HepG2 (cell line): Measurements from ENCODE around the gene SEC24A. TPM values are rescaled to one million over a fixed set of nuclear protein-coding genes. Genes with fewer than 3 reads are reported as not detected.

Experiments
- BCL6 ChIP-seq: IDR thresholded peaks from 2 replicates; pipeline ENCODE4 v1.6.1; 2016; ENCODE audit warnings: missing genetic modification reagents, missing compliant biosample characterization
- GTF2F1 ChIP-seq: fragments of 150-350 bp; IDR thresholded peaks from 2 replicates; pipeline ENCODE4 v1.6.1; 2014; ENCODE audit warnings: low read length
- HCFC1 ChIP-seq: fragments of 150-350 bp; IDR thresholded peaks from 2 replicates; pipeline ENCODE4 v1.6.1; 2014; ENCODE audit warnings: low read depth, low read length
- HOXA5 ChIP-seq: sonication (generic); formaldehyde crosslinking; IDR thresholded peaks from 2 replicates; pipeline ENCODE4 v1.4.0; 2020; ENCODE audit warnings: missing genetic modification reagents
- LCORL ChIP-seq, 2 experiments: fragments of 450-650 bp in 1 of 2; sonication (generic) in 1 of 2; formaldehyde crosslinking in 1 of 2; IDR thresholded peaks; 2 replicates each; pipeline versions ENCODE4 v1.5.0 to v1.6.1; 2017 to 2020; ENCODE audit warnings: antibody characterized with exemption in 1 of 2, missing genetic modification reagents in 1 of 2
- RBM22 ChIP-seq: fragments of 200-400 bp; formaldehyde crosslinking; optimal IDR thresholded peaks from 2 replicates; pipeline ENCODE3; 2017; ENCODE audit warnings: mild to moderate bottlenecking, low read length, moderate library complexity
- SAFB2 ChIP-seq: sonication (generic); formaldehyde crosslinking; IDR thresholded peaks from 2 replicates; pipeline ENCODE4 v1.5.1; 2020; ENCODE audit warnings: missing genetic modification reagents, low read depth, mild to moderate bottlenecking, borderline replicate concordance
- SOX13 ChIP-seq, 3 experiments: fragments of 450-650 bp in 1 of 3; sonication (generic) in 1 of 3; formaldehyde crosslinking in 1 of 3; IDR thresholded peaks in 2 of 3; conservative IDR thresholded peaks in 1 of 3; 2 replicates each; pipeline versions ENCODE4 v1.5.0 to v1.6.1; 2016 to 2020; ENCODE audit warnings: antibody characterized with exemption in 1 of 3, mild to moderate bottlenecking in 1 of 3, missing compliant biosample characterization in 1 of 3, missing genetic modification reagents in 1 of 3, moderate library complexity in 1 of 3
- ZBTB20 ChIP-seq: sonication (generic); formaldehyde crosslinking; IDR thresholded peaks from 2 replicates; pipeline ENCODE4 v1.8.1; 2023; ENCODE audit warnings: missing genetic modification reagents, low read depth, mild to moderate bottlenecking, borderline replicate concordance
- ZNF235 ChIP-seq: sonication (generic); formaldehyde crosslinking; IDR thresholded peaks from 2 replicates; pipeline ENCODE4 v1.8.1; 2023; ENCODE audit warnings: mild to moderate bottlenecking, missing genetic modification reagents, borderline replicate concordance
- ZNF343 ChIP-seq: sonication (generic); formaldehyde crosslinking; IDR thresholded peaks from 2 replicates; pipeline ENCODE4 v1.4.0; 2020; ENCODE audit warnings: mild to moderate bottlenecking, missing genetic modification reagents
- ZNF556 ChIP-seq: sonication (generic); formaldehyde crosslinking; IDR thresholded peaks from 2 replicates; pipeline ENCODE4 v1.4.0; 2020; ENCODE audit warnings: mild to moderate bottlenecking, missing genetic modification reagents, borderline replicate concordance
- ZNF629 ChIP-seq: sonication (generic); formaldehyde crosslinking; conservative IDR thresholded peaks from 2 replicates; pipeline ENCODE4 v1.5.0; 2020; ENCODE audit warnings: missing genetic modification reagents
- ZNF879 ChIP-seq: sonication (generic); formaldehyde crosslinking; IDR thresholded peaks from 2 replicates; pipeline ENCODE4 v1.8.1; 2023; ENCODE audit warnings: missing genetic modification reagents
- ZSCAN25 ChIP-seq: sonication (generic); formaldehyde crosslinking; IDR thresholded peaks from 2 replicates; pipeline ENCODE4 v1.8.0; 2022; ENCODE audit warnings: mild to moderate bottlenecking, missing genetic modification reagents
- polyA plus RNA-seq, 8 experiments: library from polyadenylated mRNA; depleted of rRNA in 3 of 8; stranded (reverse) in 7 of 8; unstranded in 1 of 8; fragments of >200 nt; fragmentation: Illumina TruSeq in 4 of 8; extraction: Trizol in 4 of 8; gene quantifications; 2 replicates each; pipeline versions ENCODE4 v1.2.1 to v1.2.3, GENCODE V29; 2011 to 2016; ENCODE audit warnings: low read depth in 4 of 8, missing spikeins in 1 of 8, mixed read lengths in 1 of 8; ENCODE audit not compliant: insufficient read depth in 1 of 8
- total RNA-seq, 5 experiments: library from RNA; depleted of rRNA; stranded (reverse); fragments of >200 nt; fragmentation: Illumina TruSeq; extraction: Trizol; gene quantifications; 2 replicates each; pipeline ENCODE4 v1.2.3, GENCODE V29; 2016; ENCODE audit warnings: low read depth in 1 of 5
- TF ChIP-seq, protein P1 (sequence below): sonication (generic); formaldehyde crosslinking; IDR thresholded peaks from 2 replicates; pipeline ENCODE4 v1.8.0; 2022; ENCODE audit warnings: mild to moderate bottlenecking, missing genetic modification reagents, moderate library complexity
- TF ChIP-seq, protein P2 (sequence below): sonication (generic); formaldehyde crosslinking; IDR thresholded peaks from 2 replicates; pipeline ENCODE4 v1.9.0; 2021; ENCODE audit warnings: missing genetic modification reagents, borderline replicate concordance
- TF ChIP-seq, protein P3 (sequence below): sonication (generic); formaldehyde crosslinking; IDR thresholded peaks from 2 replicates; pipeline ENCODE4 v1.9.0; 2022; ENCODE audit warnings: missing genetic modification reagents, mild to moderate bottlenecking, borderline replicate concordance
- TF ChIP-seq, protein P4 (sequence below): IDR thresholded peaks from 2 replicates; pipeline ENCODE4 v1.6.1; 2016; ENCODE audit warnings: missing compliant biosample characterization, missing genetic modification reagents, borderline replicate concordance
- TF ChIP-seq, protein P5 (sequence below): sonication (generic); formaldehyde crosslinking; IDR thresholded peaks from 2 replicates; pipeline ENCODE4 v1.4.0; 2020; ENCODE audit warnings: mild to moderate bottlenecking, missing genetic modification reagents

SEC24A gene
- total and polyA plus RNA-seq, 2 of the 13 experiments (the other 11 are each of a cell fraction or from before 2014, with no cell fraction given), result 30.5 to 56.8 TPM

DNA sequence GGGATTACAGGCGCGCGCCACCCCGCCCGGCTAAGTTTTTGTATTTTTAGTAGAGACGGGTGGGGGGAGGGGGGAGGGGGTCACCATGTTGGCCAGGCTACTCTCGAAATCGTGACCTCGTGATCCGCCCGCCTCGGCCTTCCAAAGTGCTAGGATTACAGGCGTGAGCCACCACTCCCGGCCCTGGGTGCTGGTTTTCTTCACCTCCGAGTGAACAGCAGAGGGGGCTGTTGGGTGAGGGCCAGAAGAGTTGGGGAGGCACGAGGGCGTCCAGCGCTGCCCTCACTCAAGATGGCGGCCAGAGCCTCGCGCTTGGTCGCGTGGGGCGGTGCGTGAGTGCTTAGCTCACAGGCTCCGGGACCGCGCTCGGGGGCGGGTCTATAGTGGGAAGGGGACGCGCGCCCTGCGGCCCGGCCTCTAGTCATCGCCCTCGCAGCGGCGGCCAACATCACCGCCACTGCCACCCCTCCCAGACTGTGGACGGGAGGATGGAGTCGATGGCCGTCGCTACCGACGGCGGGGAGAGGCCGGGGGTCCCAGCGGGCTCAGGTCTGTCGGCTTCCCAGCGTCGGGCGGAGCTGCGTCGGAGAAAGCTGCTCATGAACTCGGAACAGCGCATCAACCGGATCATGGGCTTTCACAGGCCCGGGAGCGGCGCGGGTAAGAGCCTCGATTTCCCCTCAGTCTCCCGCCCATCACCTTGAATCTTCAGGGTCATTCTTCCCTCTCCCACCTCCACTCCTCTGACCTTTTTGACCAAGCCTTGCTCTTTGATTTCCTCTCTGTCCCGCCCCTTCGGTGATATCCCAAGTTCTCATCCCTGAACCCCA, 89.8 kb downstream of the SEC24A start, which contains the start of gene CAMLG (continued):
- TF ChIP-seq SOX13 (IDR thresholded peaks at IDR 0.05), result 0 out of 2 replicates have a peak, but pooled peaks have one; percentile 18
- TF ChIP-seq SOX13 (CRISPR knock-in tag; conservative IDR thresholded peaks at IDR 0.05 in 1 of 2, IDR thresholded peaks at IDR 0.05 in 1 of 2), result peak in 1 of 2 experiments; percentile 60; a peak in 2 of 4 replicates
- no peak for TF ChIP-seq LCORL (IDR thresholded peaks at IDR 0.05)
- peak; percentile 89 for TF ChIP-seq LCORL (CRISPR knock-in tag; IDR thresholded peaks at IDR 0.05)
- peak; percentile 87 for TF ChIP-seq HCFC1
- peak; percentile 92; the same call in 1 of the 2 replicates for TF ChIP-seq SAFB2 (CRISPR knock-in tag)
- no peak for TF ChIP-seq GTF2F1
- TF ChIP-seq, protein P1, sequence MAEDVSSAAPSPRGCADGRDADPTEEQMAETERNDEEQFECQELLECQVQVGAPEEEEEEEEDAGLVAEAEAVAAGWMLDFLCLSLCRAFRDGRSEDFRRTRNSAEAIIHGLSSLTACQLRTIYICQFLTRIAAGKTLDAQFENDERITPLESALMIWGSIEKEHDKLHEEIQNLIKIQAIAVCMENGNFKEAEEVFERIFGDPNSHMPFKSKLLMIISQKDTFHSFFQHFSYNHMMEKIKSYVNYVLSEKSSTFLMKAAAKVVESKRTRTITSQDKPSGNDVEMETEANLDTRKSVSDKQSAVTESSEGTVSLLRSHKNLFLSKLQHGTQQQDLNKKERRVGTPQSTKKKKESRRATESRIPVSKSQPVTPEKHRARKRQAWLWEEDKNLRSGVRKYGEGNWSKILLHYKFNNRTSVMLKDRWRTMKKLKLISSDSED, result no peak
- TF ChIP-seq ZNF556 (CRISPR knock-in tag), result peak; percentile 88; the same call in 1 of the 2 replicates
- no peak; the same call in 1 of the 2 replicates for TF ChIP-seq ZBTB20 (CRISPR knock-in tag)
- TF ChIP-seq, protein P2, sequence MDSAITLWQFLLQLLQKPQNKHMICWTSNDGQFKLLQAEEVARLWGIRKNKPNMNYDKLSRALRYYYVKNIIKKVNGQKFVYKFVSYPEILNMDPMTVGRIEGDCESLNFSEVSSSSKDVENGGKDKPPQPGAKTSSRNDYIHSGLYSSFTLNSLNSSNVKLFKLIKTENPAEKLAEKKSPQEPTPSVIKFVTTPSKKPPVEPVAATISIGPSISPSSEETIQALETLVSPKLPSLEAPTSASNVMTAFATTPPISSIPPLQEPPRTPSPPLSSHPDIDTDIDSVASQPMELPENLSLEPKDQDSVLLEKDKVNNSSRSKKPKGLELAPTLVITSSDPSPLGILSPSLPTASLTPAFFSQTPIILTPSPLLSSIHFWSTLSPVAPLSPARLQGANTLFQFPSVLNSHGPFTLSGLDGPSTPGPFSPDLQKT (CRISPR knock-in tag), result no peak
- TF ChIP-seq ZNF629, result peak; percentile 67
- TF ChIP-seq BCL6 (CRISPR knock-in tag), result 0 out of 2 replicates have a peak, but pooled peaks have one; percentile 58
- TF ChIP-seq, protein P3, sequence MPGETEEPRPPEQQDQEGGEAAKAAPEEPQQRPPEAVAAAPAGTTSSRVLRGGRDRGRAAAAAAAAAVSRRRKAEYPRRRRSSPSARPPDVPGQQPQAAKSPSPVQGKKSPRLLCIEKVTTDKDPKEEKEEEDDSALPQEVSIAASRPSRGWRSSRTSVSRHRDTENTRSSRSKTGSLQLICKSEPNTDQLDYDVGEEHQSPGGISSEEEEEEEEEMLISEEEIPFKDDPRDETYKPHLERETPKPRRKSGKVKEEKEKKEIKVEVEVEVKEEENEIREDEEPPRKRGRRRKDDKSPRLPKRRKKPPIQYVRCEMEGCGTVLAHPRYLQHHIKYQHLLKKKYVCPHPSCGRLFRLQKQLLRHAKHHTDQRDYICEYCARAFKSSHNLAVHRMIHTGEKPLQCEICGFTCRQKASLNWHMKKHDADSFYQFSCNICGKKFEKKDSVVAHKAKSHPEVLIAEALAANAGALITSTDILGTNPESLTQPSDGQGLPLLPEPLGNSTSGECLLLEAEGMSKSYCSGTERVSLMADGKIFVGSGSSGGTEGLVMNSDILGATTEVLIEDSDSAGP (CRISPR knock-in tag), result peak; percentile 95
- TF ChIP-seq ZNF879 (CRISPR knock-in tag), result no peak
- TF ChIP-seq ZNF343, result 0 out of 2 replicates have a peak, but pooled peaks have one; percentile 82
- TF ChIP-seq, protein P4, sequence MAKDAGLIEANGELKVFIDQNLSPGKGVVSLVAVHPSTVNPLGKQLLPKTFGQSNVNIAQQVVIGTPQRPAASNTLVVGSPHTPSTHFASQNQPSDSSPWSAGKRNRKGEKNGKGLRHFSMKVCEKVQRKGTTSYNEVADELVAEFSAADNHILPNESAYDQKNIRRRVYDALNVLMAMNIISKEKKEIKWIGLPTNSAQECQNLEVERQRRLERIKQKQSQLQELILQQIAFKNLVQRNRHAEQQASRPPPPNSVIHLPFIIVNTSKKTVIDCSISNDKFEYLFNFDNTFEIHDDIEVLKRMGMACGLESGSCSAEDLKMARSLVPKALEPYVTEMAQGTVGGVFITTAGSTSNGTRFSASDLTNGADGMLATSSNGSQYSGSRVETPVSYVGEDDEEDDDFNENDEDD, result peak; percentile 91
- no peak for TF ChIP-seq RBM22
- peak; percentile 94; the same call in 1 of the 2 replicates for TF ChIP-seq ZNF235
- TF ChIP-seq ZSCAN25 (CRISPR knock-in tag), result peak; percentile 44; the same call in 1 of the 2 replicates
- TF ChIP-seq, protein P5, sequence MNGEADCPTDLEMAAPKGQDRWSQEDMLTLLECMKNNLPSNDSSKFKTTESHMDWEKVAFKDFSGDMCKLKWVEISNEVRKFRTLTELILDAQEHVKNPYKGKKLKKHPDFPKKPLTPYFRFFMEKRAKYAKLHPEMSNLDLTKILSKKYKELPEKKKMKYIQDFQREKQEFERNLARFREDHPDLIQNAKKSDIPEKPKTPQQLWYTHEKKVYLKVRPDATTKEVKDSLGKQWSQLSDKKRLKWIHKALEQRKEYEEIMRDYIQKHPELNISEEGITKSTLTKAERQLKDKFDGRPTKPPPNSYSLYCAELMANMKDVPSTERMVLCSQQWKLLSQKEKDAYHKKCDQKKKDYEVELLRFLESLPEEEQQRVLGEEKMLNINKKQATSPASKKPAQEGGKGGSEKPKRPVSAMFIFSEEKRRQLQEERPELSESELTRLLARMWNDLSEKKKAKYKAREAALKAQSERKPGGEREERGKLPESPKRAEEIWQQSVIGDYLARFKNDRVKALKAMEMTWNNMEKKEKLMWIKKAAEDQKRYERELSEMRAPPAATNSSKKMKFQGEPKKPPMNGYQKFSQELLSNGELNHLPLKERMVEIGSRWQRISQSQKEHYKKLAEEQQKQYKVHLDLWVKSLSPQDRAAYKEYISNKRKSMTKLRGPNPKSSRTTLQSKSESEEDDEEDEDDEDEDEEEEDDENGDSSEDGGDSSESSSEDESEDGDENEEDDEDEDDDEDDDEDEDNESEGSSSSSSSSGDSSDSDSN (CRISPR knock-in tag), result peak; percentile 87
- TF ChIP-seq HOXA5 (CRISPR knock-in tag), result peak; percentile 82; the same call in 1 of the 2 replicates
